Right lung (tissue), 5 donors: ENCODE results near the gene PGR. TPM values are rescaled to one million over a fixed set of nuclear protein-coding genes. Genes with fewer than 3 reads are reported as not detected.
"Not testable (repeated sequence)": the region's sequence is repeated elsewhere in the genome, so short reads cannot be mapped to it uniquely, and the experiment has no call there.

Experiments
- DNase-seq, 2 donors: peaks; one replicate each; pipeline ENCODE4 v3.0.0-alpha.2; 2013
- polyA plus RNA-seq, 5 donors: library from polyadenylated mRNA; unstranded; fragments of 120-200 nt; gene quantifications; one replicate each; pipeline versions ENCODE4 v1.2.1 to v1.2.3, GENCODE V29; 2013; ENCODE audit warnings: inconsistent platforms in 1 of 5, low replicate concordance in 1 of 5; ENCODE audit not compliant: insufficient read length in 5 of 5, insufficient read depth in 1 of 5

Gene PGR
- polyA plus RNA-seq, 5 donors: 3.4 to 6.0 (median 4.7) TPM

GRCh38 chr11:101083335-101083734 is 46.3 kb downstream of the PGR start:
- DNase-seq: no peak

- no peak for DNase-seq
Observed at GRCh38 chr11:101082813-101083212, 46.8 kb downstream of the PGR start.

- no peak for DNase-seq
Observed at GRCh38 chr11:101063706-101064105, 65.9 kb downstream of the PGR start.

- DNase-seq: peak in 1 of 2 donors; percentile 1
Observed at GRCh38 chr11:101061606-101062005, 68.0 kb downstream of the PGR start.

- no peak for DNase-seq
Observed at GRCh38 chr11:101059331-101059730, 70.3 kb downstream of the PGR start.

GRCh38 chr11:101053492-101053891 is 76.1 kb downstream of the PGR start:
- no peak for DNase-seq

- no peak for DNase-seq
Observed at GRCh38 chr11:101051677-101052076, 77.9 kb downstream of the PGR start.

GRCh38 chr11:101049813-101050212 is 79.8 kb downstream of the PGR start:
- DNase-seq: no peak

- no peak for DNase-seq
Observed at GRCh38 chr11:101049123-101049522, 80.5 kb downstream of the PGR start.

GRCh38 chr11:101048479-101048878 is 81.1 kb downstream of the PGR start:
- no peak for DNase-seq

- DNase-seq: no peak
Observed at GRCh38 chr11:101046947-101047346, 82.7 kb downstream of the PGR start.

GRCh38 chr11:101045415-101045814 is 84.2 kb downstream of the PGR start:
- no peak for DNase-seq

GRCh38 chr11:101043940-101044339 is 85.7 kb downstream of the PGR start:
- no peak for DNase-seq

- DNase-seq: no peak
Observed at GRCh38 chr11:101035872-101036271, 93.7 kb downstream of the PGR start.

- DNase-seq: peak; percentile 63 to 67
Observed at GRCh38 chr11:101034076-101034475, 95.5 kb downstream of the PGR start.

GRCh38 chr11:101032991-101033390 is 96.6 kb downstream of the PGR start:
- DNase-seq: no peak

- DNase-seq: no peak
Observed at GRCh38 chr11:101031713-101032112, 97.9 kb downstream of the PGR start.

- no peak for DNase-seq
Observed at GRCh38 chr11:101030692-101031091, 98.9 kb downstream of the PGR start.

- no peak for DNase-seq
Observed at GRCh38 chr11:101030015-101030414, 99.6 kb downstream of the PGR start.

- no peak for DNase-seq
Observed at GRCh38 chr11:101028644-101029043, 101.0 kb downstream of the PGR start.

GRCh38 chr11:101022256-101022655 is 107.4 kb downstream of the PGR start:
- DNase-seq: no peak

GRCh38 chr11:101019870-101020269 is 109.7 kb downstream of the PGR start:
- no peak for DNase-seq

GRCh38 chr11:101014600-101015285 is 114.9 kb downstream of the PGR start:
- DNase-seq: no peak

- not testable (repeated sequence) for DNase-seq
Observed at GRCh38 chr11:101013702-101014101, 115.9 kb downstream of the PGR start.
